ENCODE results near the gene MTA1. TPM values are rescaled to one million over a fixed set of nuclear protein-coding genes. Genes with fewer than 3 reads are reported as not detected.

MTA1 gene
- total and polyA plus RNA-seq, 2 donors (not counting 1 experiment from before 2014, with no cell fraction given), result 137 to 147 TPM

- WGBS (ENCODE audit: insufficient coverage), result 47% methylated on average over 21 of the region's 21 CpGs
- Mint-ChIP-seq H3K27ac (peak overlapping the region; percentile 72), H3K4me3 (peak overlapping the region; percentile 73), H3K4me1 (peaks cover 56% of the 10 kb centered on the region), H3K9me3 (ENCODE audit: insufficient read depth) (no peaks in the 10 kb centered on the region), H3K27me3 (no peaks in the 10 kb centered on the region)
- DNase-seq (peak; percentile 38), ATAC-seq (ENCODE audit: low read depth) (no peak)
- Histone ChIP-seq H2AFZ (ENCODE audit: insufficient read depth, low read depth, low read length, poor library complexity, severe bottlenecking) (no peak overlapping the region), H3K4me3 (ENCODE audit: control extremely low read depth in 1 of 5, extremely low read depth in 1 of 5, insufficient read depth in 1 of 5, low read depth in 2 of 5, low read length in 4 of 5) (no peak overlapping the region), H4K20me1 (ENCODE audit: control insufficient read depth, insufficient read depth, low read length, poor library complexity, severe bottlenecking) (peaks cover 10% of the 10 kb centered on the region), H3K9ac (ENCODE audit: low read length) (no peak overlapping the region), H3K4me2 (replicated peaks; ENCODE audit: low read depth, low read length, poor library complexity, severe bottlenecking) (peak overlapping the region; percentile 95), H3K36me3 (replicated peaks in 1 of 2; ENCODE audit: control extremely low read depth in 1 of 2, control insufficient read depth in 1 of 2, extremely low read depth in 1 of 2, insufficient read depth in 2 of 2, low read length in 1 of 2) (no peaks in the 10 kb centered on the region), H3K9me3 (ENCODE audit: control extremely low read depth in 1 of 3, control insufficient read depth in 2 of 3, insufficient read depth in 1 of 3, low read length in 2 of 3) (peaks cover 0 to 44% (median 0%) of the 10 kb centered on the region in 3 donors), H3K27ac (ENCODE audit: low read length in 2 of 2) (no peak overlapping the region), H3K4me1 (ENCODE audit: control insufficient read depth in 2 of 2, insufficient read depth in 2 of 2, low read length in 2 of 2) (peaks cover 56 to 64% of the 10 kb centered on the region in 2 donors), H3K27me3 (replicated peaks in 1 of 4; ENCODE audit: control extremely low read depth in 1 of 4, control insufficient read depth in 3 of 4, insufficient read depth in 4 of 4, low read length in 3 of 4) (peaks cover 0 to 48% (median 11%) of the 10 kb centered on the region in 4 experiments), H3K79me2 (ENCODE audit: control insufficient read depth, insufficient read depth, low read length) (no peaks in the 10 kb centered on the region)
- TF ChIP-seq CTCF (IDR thresholded peaks at IDR 0.05), result no peak
- TF ChIP-seq EZH2 (IDR thresholded peaks at IDR 0.05; ENCODE audit: borderline replicate concordance, insufficient read depth, low read depth, low read length, poor library complexity, severe bottlenecking), result no peak
- intact Hi-C loops (cut with micrococcal nuclease), result no loop called here
- POLR2A ChIA-PET, result interaction anchor here (1.5 kb wide), 1 partner anchor 13 kb away, joined by 7 read pairs; no protein-coding TSS in a partner anchor
- CTCF ChIA-PET, result interaction anchor here (0.9 to 7.3 kb wide), 3 partner anchors 14 to 56 kb away, joined by 3 to 121 read pairs (median 3); partner anchors contain the start of gene TEDC1
These were observed 56.6 kb downstream of the MTA1 start for GRCh38 chr14:105476097-105476830.
